T-helper 2 cell treated with Interferon-gamma antibody and Interleukin-4, amounts not matched to agents 5 μg/mL and 100 μg/mL, for 36 hours (primary cell): ENCODE measurements around the gene PTGFR.

Experiments used
- DNase-seq: peaks from one replicate; pipeline ENCODE4 v3.0.0; 2021; ENCODE audit warnings: low spot score
- H3K27ac Mint-ChIP-seq: one replicate; pipeline ENCODE4 v1.8.0; 2021; ENCODE audit warnings: mild to moderate bottlenecking, mixed read lengths
- H3K27me3 Mint-ChIP-seq: one replicate; pipeline ENCODE4 v1.8.0; 2021; ENCODE audit warnings: low read depth, mixed read lengths
- H3K36me3 Mint-ChIP-seq: one replicate; pipeline ENCODE4 v1.8.0; 2021; ENCODE audit warnings: low read depth, mixed read lengths
- H3K4me1 Mint-ChIP-seq: one replicate; pipeline ENCODE4 v1.8.0; 2021; ENCODE audit warnings: low read depth, mixed read lengths
- H3K4me3 Mint-ChIP-seq: one replicate; pipeline ENCODE4 v1.8.0; 2022; ENCODE audit warnings: mild to moderate bottlenecking, moderate library complexity, mixed read lengths
- H3K9me3 Mint-ChIP-seq: one replicate; pipeline ENCODE4 v1.8.0; 2021; ENCODE audit warnings: mixed read lengths

Gene PTGFR

DNA sequence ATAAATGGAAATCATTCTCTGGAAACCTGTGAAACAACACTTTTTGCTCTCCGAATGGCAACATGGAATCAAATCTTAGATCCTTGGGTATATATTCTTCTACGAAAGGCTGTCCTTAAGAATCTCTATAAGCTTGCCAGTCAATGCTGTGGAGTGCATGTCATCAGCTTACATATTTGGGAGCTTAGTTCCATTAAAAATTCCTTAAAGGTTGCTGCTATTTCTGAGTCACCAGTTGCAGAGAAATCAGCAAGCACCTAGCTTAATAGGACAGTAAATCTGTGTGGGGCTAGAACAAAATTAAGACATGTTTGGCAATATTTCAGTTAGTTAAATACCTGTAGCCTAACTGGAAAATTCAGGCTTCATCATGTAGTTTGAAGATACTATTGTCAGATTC, 45.7 kb downstream of the PTGFR start:
- Mint-ChIP-seq H3K36me3 (no peaks in the 10 kb centered on the region), H3K27ac (no peak overlapping the region)

DNA sequence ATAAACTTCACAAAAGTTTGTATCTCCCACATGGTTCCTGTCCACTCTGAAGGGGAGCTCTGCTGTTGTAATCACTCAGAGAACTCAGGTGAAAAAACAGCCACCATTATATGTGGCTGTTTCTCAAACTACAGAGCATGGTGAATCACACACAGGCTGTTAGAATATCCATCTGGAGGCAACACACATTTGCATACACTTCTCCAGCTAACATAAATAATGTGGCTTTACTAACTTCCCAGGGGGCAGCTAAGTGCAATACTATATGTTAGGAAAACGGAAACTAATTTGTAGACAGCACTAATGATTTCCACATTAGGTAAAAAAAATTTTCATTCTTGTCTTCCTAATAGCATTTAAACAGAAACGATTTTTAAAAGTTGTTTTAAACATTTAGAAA, 49.3 kb downstream of the PTGFR start:
- no peaks in the 10 kb centered on the region for H3K27me3 Mint-ChIP-seq
- no peak for DNase-seq
- peaks cover 7% of the 10 kb centered on the region for H3K9me3 Mint-ChIP-seq
- H3K27ac Mint-ChIP-seq: no peak overlapping the region
- H3K4me1 Mint-ChIP-seq: no peaks in the 10 kb centered on the region
- no peak overlapping the region for H3K4me3 Mint-ChIP-seq
- no peaks in the 10 kb centered on the region for H3K36me3 Mint-ChIP-seq

More for the DNA sequence above, 45.7 kb downstream of the PTGFR start:
- no peak for DNase-seq
- H3K27me3 Mint-ChIP-seq: no peaks in the 10 kb centered on the region
- H3K9me3 Mint-ChIP-seq: peaks cover 2% of the 10 kb centered on the region
- no peak overlapping the region for H3K4me3 Mint-ChIP-seq
- no peaks in the 10 kb centered on the region for H3K4me1 Mint-ChIP-seq

- Mint-ChIP-seq H3K27ac (no peak overlapping the region), H3K4me1 (no peaks in the 10 kb centered on the region), H3K4me3 (no peak overlapping the region), H3K9me3 (peaks cover 7% of the 10 kb centered on the region), H3K36me3 (no peaks in the 10 kb centered on the region), H3K27me3 (no peaks in the 10 kb centered on the region)
- no peak for DNase-seq
Measured at GRCh38 chr1:78541479-78541878, 50.7 kb downstream of the PTGFR start.

DNA sequence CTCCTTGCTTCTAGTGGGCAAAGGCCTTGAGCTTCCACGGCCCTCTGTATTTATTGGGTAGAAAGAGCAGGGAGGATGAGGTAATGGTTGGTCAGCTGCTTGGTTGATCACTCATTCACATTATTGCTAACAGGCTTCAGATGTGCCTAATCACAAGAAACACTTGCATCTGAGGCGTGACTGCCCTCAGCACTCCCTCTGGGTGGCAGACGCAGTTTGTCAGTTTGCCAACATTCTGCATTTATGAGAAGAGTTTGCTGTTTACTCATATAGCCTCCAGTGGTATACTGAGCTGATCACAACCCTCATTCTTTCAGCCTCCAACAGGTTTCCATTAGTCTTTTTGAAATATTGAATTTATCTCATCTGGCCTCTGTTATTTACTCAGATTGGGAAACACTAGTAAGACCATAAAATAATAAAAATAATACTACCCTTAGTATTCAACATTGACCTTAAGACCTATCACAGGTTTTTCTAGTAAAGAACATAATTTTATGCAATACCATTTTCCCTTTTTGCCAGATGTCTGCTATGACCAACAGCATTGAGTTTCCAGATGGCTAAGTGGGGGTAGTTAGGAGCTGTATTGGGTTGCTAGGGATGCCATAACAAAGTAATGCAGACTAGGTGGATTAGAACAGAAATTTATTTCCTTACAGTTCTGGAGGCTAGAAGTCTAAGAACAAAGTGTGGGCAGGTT, 53.3 kb downstream of the PTGFR start:
- Mint-ChIP-seq H3K27me3 (no peaks in the 10 kb centered on the region), H3K9me3 (peaks cover 7% of the 10 kb centered on the region), H3K27ac (no peak overlapping the region), H3K4me3 (no peak overlapping the region), H3K36me3 (no peaks in the 10 kb centered on the region), H3K4me1 (no peaks in the 10 kb centered on the region)
- no peak for DNase-seq

- Mint-ChIP-seq H3K9me3 (peaks cover 3% of the 10 kb centered on the region), H3K4me1 (no peaks in the 10 kb centered on the region), H3K27me3 (no peaks in the 10 kb centered on the region), H3K27ac (no peak overlapping the region), H3K36me3 (no peaks in the 10 kb centered on the region), H3K4me3 (no peak overlapping the region)
- no peak for DNase-seq
Measured at GRCh38 chr1:78547081-78547480, 56.3 kb downstream of the PTGFR start.

- Mint-ChIP-seq H3K9me3 (no peaks in the 10 kb centered on the region), H3K36me3 (no peaks in the 10 kb centered on the region), H3K4me3 (no peak overlapping the region), H3K27ac (no peak overlapping the region), H3K4me1 (no peaks in the 10 kb centered on the region), H3K27me3 (no peaks in the 10 kb centered on the region)
- no peak for DNase-seq
Measured at GRCh38 chr1:78549331-78549730, 58.6 kb downstream of the PTGFR start.

GRCh38 chr1:78549891-78550290, 59.1 kb downstream of the PTGFR start:
- no peaks in the 10 kb centered on the region for H3K36me3 Mint-ChIP-seq
- H3K9me3 Mint-ChIP-seq: no peaks in the 10 kb centered on the region
- no peak for DNase-seq
- H3K4me1 Mint-ChIP-seq: no peaks in the 10 kb centered on the region
- no peak overlapping the region for H3K27ac Mint-ChIP-seq
- H3K27me3 Mint-ChIP-seq: no peaks in the 10 kb centered on the region
- no peak overlapping the region for H3K4me3 Mint-ChIP-seq

- Mint-ChIP-seq H3K9me3 (no peaks in the 10 kb centered on the region), H3K27me3 (no peaks in the 10 kb centered on the region), H3K4me3 (no peak overlapping the region), H3K4me1 (no peaks in the 10 kb centered on the region), H3K36me3 (no peaks in the 10 kb centered on the region), H3K27ac (no peak overlapping the region)
- no peak for DNase-seq
Measured at GRCh38 chr1:78553859-78554258, 63.1 kb downstream of the PTGFR start.

DNA sequence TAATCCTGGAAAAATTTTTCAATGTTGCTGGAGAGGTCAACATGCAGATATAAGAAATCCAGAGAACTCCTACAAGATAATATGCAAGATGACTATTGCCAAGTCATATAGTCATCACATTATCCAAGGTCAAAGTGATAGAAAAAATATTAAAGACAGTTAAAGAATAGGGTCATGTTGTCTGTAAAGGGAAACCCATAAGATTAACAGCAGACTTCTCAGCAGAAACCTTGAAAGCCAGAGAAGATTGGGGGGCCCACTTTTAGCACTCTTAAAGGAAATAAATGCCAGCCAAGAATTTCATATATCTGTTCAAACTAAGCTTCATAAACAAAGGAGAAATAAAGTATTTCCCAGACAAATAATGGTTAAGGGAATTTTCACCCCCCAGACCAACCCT, 64.1 kb downstream of the PTGFR start:
- Mint-ChIP-seq H3K36me3 (no peaks in the 10 kb centered on the region), H3K27ac (no peak overlapping the region), H3K4me1 (no peaks in the 10 kb centered on the region), H3K27me3 (no peaks in the 10 kb centered on the region), H3K4me3 (no peak overlapping the region), H3K9me3 (no peaks in the 10 kb centered on the region)
- DNase-seq: no peak

DNA sequence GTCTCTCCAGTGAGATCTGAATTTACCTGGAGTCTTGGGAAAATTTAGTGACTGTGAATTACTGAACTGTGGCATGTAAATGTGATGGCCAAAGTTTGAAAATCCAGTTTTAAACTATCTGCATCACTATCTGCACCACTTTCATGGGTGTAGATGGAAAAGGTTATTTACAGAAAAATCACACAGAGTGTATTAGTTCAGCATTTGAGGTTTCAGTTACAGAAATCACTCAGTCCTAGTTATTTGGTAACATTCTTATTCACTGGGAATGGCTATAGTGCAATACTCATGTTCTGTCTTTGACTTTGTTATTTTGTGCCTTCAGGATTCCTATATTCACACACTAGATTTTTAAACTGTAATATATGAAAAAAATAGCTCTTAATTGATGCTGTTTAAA, 68.9 kb downstream of the PTGFR start:
- no peaks in the 10 kb centered on the region for H3K9me3 Mint-ChIP-seq
- H3K4me3 Mint-ChIP-seq: no peak overlapping the region
- H3K27ac Mint-ChIP-seq: no peak overlapping the region
- no peaks in the 10 kb centered on the region for H3K36me3 Mint-ChIP-seq
- no peak for DNase-seq
- no peaks in the 10 kb centered on the region for H3K27me3 Mint-ChIP-seq
- no peaks in the 10 kb centered on the region for H3K4me1 Mint-ChIP-seq

DNA sequence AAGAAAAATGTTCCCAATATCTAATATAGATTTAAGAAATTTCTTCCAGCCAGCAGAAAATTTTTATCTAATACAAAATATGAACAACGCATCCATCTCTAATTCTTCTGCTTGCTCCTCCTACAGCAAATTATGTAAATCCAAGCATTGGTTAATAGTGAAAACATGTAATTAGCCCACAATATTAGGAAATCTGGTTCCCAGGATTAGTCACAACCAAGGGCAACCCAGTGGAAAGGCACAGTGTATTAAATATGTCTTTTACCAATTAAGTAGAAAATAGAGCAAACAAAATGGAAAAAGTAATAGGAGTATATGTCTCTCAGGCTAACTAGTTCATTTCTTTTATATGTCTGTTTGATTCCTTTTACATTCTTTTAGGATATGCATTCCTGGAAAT, 70.0 kb downstream of the PTGFR start:
- DNase-seq: no peak
- H3K36me3 Mint-ChIP-seq: no peaks in the 10 kb centered on the region
- no peak overlapping the region for H3K4me3 Mint-ChIP-seq
- no peaks in the 10 kb centered on the region for H3K9me3 Mint-ChIP-seq
- no peak overlapping the region for H3K27ac Mint-ChIP-seq
- no peaks in the 10 kb centered on the region for H3K27me3 Mint-ChIP-seq
- H3K4me1 Mint-ChIP-seq: no peaks in the 10 kb centered on the region

- no peak for DNase-seq
- no peak overlapping the region for H3K27ac Mint-ChIP-seq
- H3K36me3 Mint-ChIP-seq: no peaks in the 10 kb centered on the region
- no peaks in the 10 kb centered on the region for H3K27me3 Mint-ChIP-seq
- H3K4me3 Mint-ChIP-seq: no peak overlapping the region
- H3K4me1 Mint-ChIP-seq: no peaks in the 10 kb centered on the region
- H3K9me3 Mint-ChIP-seq: no peaks in the 10 kb centered on the region
Measured at GRCh38 chr1:78561856-78562255, 71.1 kb downstream of the PTGFR start.

DNA sequence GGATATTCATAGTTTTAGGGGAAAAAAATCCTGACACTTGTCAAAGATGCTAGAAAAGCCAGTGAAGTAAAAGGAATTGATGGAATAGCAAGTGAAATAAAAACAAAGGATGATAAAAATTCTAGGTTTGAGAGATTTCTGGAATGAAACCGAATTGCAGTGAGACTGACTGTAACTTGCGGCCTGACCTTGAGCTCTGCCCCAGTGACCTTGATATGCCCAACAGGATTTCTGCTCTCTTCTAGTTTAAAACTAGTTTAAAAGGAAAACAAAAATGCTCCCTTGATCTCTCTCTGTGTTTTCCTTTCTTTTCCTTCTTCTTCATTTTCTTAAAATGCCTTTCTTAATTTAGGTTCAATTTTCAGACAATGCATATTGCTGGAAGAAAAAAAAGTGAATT, 74.6 kb downstream of the PTGFR start:
- no peak overlapping the region for H3K27ac Mint-ChIP-seq
- H3K4me3 Mint-ChIP-seq: no peak overlapping the region
- H3K4me1 Mint-ChIP-seq: no peaks in the 10 kb centered on the region
- no peaks in the 10 kb centered on the region for H3K27me3 Mint-ChIP-seq
- no peaks in the 10 kb centered on the region for H3K9me3 Mint-ChIP-seq
- H3K36me3 Mint-ChIP-seq: no peaks in the 10 kb centered on the region
- no peak for DNase-seq

DNA sequence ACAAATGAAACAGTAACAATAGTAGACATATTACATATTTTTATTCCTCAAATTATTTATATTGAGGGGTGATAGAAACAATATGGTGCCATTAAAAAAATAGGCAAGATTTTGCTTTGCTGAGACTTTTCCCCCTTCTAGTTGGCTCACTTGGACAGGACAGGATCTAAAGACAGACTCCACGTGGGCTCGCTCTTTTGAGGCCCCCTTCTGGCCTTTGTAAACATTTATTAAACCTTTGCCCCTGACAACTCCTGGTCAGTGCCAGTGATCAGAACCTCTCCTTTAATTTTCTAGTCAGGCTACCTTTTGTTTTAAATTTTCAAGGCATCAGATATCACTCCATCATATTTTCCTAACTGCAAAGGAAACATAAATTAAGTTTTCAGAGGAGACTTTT, 79.8 kb downstream of the PTGFR start:
- Mint-ChIP-seq H3K36me3 (no peaks in the 10 kb centered on the region), H3K27ac (no peak overlapping the region), H3K4me3 (no peak overlapping the region), H3K4me1 (no peaks in the 10 kb centered on the region), H3K27me3 (no peaks in the 10 kb centered on the region), H3K9me3 (no peaks in the 10 kb centered on the region)
- DNase-seq: no peak
